OCI-LY1 (cell line): Measurements from ENCODE around the gene FRG1.
"Not testable (repeated sequence)": the region's sequence is repeated elsewhere in the genome, so short reads cannot be mapped to it uniquely, and the experiment has no call there.

ENCODE experiments used
- CTCF ChIP-seq: fragments of 200-600 bp; sonication (generic), shearing (Covaris generic); IDR thresholded peaks from 2 replicates; pipeline ENCODE4 v1.5.1; 2017; ENCODE audit warnings: mild to moderate bottlenecking, antibody characterized with exemption, low read length, moderate library complexity, mixed read lengths
- EZH2 ChIP-seq: fragments of 200-600 bp; sonication (generic), shearing (Covaris generic); IDR thresholded peaks from 2 replicates; pipeline ENCODE4 v1.8.0; 2017; ENCODE audit warnings: borderline replicate concordance, mixed run types, mild to moderate bottlenecking, antibody characterized with exemption, low read length, moderate library complexity, mixed read lengths

GRCh38 chr4:189948486-189948885 is 7.8 kb downstream of the FRG1 start:
- not testable (repeated sequence) for TF ChIP-seq CTCF, EZH2
